Gastroesophageal sphincter (tissue), 3 donors: ENCODE results near the gene TRIM43B.
"Not testable (repeated sequence)": the region's sequence is repeated elsewhere in the genome, so short reads cannot be mapped to it uniquely, and the experiment has no call there.

Experiments used
- EP300 ChIP-seq: sonication (generic); formaldehyde crosslinking; IDR thresholded peaks from one replicate; pipeline ENCODE4 v1.6.1; 2017; ENCODE audit warnings: antibody characterized with exemption, mild to moderate bottlenecking
- POLR2A ChIP-seq, 2 donors: fragments of 450-650 bp; IDR thresholded peaks; one replicate each; pipeline ENCODE4 v1.6.1; 2017; ENCODE audit warnings: antibody characterized with exemption in 2 of 2, mild to moderate bottlenecking in 2 of 2, moderate library complexity in 1 of 2
- TF ChIP-seq, protein P1 (sequence below), 4 experiments: fragments of 200-600 bp in 2 of 4; fragments of 450-650 bp in 2 of 4; sonication (generic) in 1 of 4; IDR thresholded peaks; one replicate each; pipeline ENCODE4 v1.5.1; 2017 to 2019; ENCODE audit warnings: antibody characterized with exemption in 4 of 4, mild to moderate bottlenecking in 2 of 4, moderate library complexity in 2 of 4

GRCh38 chr2:95445317-95445716, 39.2 kb downstream of the TRIM43B start:
- not testable (repeated sequence) for TF ChIP-seq EP300; POLR2A (IDR thresholded peaks at IDR 0.05)
- TF ChIP-seq, protein P1, sequence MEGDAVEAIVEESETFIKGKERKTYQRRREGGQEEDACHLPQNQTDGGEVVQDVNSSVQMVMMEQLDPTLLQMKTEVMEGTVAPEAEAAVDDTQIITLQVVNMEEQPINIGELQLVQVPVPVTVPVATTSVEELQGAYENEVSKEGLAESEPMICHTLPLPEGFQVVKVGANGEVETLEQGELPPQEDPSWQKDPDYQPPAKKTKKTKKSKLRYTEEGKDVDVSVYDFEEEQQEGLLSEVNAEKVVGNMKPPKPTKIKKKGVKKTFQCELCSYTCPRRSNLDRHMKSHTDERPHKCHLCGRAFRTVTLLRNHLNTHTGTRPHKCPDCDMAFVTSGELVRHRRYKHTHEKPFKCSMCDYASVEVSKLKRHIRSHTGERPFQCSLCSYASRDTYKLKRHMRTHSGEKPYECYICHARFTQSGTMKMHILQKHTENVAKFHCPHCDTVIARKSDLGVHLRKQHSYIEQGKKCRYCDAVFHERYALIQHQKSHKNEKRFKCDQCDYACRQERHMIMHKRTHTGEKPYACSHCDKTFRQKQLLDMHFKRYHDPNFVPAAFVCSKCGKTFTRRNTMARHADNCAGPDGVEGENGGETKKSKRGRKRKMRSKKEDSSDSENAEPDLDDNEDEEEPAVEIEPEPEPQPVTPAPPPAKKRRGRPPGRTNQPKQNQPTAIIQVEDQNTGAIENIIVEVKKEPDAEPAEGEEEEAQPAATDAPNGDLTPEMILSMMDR (IDR thresholded peaks at IDR 0.05): not testable (repeated sequence)
